ENCODE measurements around the gene ATP2B2. TPM values are rescaled to one million over a fixed set of nuclear protein-coding genes. Genes with fewer than 3 reads are reported as not detected.

The ATP2B2 gene
- total RNA-seq, 1 donor from 2014 or later = not detected

DNA sequence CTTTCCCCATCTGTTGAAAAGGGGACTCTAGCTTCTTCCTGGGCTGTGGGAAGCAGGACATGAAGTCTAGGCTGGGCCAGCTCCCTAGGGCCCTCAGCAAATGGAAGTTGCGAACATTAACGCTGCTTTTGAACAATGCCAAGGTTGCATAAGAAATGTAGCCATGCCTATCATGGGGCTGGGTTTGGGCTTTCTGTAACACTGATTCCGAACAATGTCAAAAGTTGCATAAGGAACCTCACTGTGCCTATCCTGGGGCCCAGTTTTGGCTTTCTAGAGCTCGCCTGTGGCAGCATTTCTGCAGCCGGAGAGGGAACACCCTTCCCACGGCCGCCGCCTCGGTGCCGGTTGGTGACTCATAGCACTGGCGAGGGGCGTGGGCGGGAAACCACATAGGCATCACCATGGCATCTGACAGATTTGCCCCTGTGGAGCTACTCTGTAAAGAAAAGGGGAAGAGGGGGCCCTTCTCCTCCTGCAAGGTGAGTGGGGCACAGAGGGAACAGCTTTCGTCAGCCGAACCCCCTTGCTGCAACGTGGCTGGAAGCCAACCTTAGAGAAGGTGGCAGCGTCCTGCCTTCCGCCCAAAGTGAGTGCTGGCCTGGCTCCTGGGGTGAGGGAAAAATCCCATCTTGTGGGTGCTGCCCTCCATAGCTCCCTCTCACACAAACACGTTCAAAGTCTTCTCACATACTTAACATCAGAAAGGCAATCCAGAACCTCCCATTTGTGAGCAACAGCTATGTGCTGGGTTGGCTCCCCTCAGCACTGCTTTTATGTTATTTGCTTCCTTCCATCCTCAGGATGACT, 46.6 kb upstream of the ATP2B2 start:
- Mint-ChIP-seq H3K4me1 (no peaks in the 10 kb centered on the region), H3K27ac (no peak overlapping the region), H3K4me3 (no peak overlapping the region), H3K27me3 (ENCODE audit: low read depth) (peaks cover 35% of the 10 kb centered on the region), H3K36me3 (no peaks in the 10 kb centered on the region), H3K9me3 (no peaks in the 10 kb centered on the region)
- DNase-seq (ENCODE audit: low spot score in 2 of 2, unreplicated experiment in 2 of 2) = no peak
- TF ChIP-seq, protein P1, sequence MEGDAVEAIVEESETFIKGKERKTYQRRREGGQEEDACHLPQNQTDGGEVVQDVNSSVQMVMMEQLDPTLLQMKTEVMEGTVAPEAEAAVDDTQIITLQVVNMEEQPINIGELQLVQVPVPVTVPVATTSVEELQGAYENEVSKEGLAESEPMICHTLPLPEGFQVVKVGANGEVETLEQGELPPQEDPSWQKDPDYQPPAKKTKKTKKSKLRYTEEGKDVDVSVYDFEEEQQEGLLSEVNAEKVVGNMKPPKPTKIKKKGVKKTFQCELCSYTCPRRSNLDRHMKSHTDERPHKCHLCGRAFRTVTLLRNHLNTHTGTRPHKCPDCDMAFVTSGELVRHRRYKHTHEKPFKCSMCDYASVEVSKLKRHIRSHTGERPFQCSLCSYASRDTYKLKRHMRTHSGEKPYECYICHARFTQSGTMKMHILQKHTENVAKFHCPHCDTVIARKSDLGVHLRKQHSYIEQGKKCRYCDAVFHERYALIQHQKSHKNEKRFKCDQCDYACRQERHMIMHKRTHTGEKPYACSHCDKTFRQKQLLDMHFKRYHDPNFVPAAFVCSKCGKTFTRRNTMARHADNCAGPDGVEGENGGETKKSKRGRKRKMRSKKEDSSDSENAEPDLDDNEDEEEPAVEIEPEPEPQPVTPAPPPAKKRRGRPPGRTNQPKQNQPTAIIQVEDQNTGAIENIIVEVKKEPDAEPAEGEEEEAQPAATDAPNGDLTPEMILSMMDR (IDR thresholded peaks at IDR 0.05; ENCODE audit: unreplicated experiment) = no peak

DNA sequence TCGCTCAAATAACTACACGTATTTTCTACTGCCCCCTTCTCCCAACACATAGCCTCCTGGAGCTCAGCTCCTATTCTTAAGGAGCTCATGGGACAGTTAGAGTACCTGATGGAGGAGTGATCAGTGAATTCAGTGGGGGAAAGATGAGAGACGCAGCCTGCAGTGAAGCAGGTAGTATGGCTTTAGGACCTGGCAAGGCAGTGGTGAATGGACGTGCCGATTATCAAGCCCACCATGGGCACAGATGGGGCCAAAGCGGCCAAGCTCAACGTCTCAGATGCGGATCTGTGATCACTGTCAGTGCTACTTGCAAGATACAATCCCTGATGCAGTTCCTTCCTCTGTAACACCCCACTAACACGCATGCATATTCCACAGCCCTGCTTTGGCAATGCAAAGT, 45.8 kb upstream of the ATP2B2 start:
- no peaks in the 10 kb centered on the region for H3K9me3 Mint-ChIP-seq
- H3K27ac Mint-ChIP-seq = no peak overlapping the region
- H3K36me3 Mint-ChIP-seq = no peaks in the 10 kb centered on the region
- peaks cover 33% of the 10 kb centered on the region for H3K27me3 Mint-ChIP-seq (ENCODE audit: low read depth)
- H3K4me1 Mint-ChIP-seq = no peaks in the 10 kb centered on the region
- no peak for DNase-seq (ENCODE audit: low spot score in 2 of 2, unreplicated experiment in 2 of 2)
- no peak overlapping the region for H3K4me3 Mint-ChIP-seq
- TF ChIP-seq, protein P1 (IDR thresholded peaks at IDR 0.05; ENCODE audit: unreplicated experiment) = no peak

DNA sequence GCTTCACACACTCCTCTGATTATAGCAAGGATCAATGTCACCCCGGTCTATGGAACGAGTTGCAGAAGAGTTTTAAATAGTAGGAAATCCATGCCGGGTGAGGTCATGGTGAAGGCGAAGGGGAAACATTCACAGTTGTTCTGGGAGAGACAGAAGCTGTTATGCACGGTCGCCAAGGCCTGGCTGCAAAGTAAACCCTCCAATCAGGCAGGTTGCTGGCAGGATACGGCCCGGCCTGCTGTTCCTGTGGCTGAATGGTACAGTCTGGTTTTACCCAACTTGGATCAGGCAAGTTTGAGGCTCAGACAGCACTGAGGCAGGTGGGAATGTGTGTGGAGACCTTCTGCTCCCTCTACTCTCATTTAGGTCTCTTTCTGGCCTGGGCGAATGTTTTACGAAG, 45.3 kb upstream of the ATP2B2 start:
- Mint-ChIP-seq H3K4me3 (no peak overlapping the region), H3K4me1 (no peaks in the 10 kb centered on the region), H3K27ac (no peak overlapping the region), H3K36me3 (no peaks in the 10 kb centered on the region), H3K27me3 (ENCODE audit: low read depth) (peaks cover 32% of the 10 kb centered on the region), H3K9me3 (no peaks in the 10 kb centered on the region)
- DNase-seq (ENCODE audit: low spot score in 2 of 2, unreplicated experiment in 2 of 2) = no peak
- TF ChIP-seq, protein P1 (IDR thresholded peaks at IDR 0.05; ENCODE audit: unreplicated experiment) = no peak

DNA sequence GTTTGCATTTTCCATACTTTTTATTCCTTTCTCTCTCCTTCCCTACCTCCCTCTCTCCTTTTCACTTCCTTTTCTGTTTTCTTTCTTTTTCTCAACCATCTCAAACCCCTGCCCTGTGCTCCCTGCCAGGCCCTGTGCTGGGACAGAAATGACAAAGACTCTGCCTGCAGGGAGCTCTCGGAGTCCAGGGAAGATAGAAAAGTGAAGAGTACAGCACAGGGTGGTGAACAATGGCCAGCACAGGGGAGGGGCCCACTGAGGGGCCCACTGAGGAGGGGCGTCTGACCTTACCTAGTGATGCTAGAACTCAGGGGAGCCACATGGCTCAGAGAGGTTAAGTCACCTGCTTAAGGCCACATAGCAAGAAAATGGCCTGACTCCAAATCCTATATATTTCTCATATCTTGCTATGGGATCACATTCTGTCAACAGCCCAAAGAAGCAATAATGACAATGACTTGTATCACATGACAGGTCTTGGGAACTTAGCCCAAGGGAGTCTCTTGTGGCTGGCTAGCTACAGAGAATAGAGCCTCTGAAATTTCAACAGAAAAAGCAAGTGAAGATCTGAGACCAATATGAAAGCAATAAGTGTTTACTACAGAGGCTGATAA, 44.3 kb upstream of the ATP2B2 start:
- H3K27ac Mint-ChIP-seq = no peak overlapping the region
- no peaks in the 10 kb centered on the region for H3K4me1 Mint-ChIP-seq
- TF ChIP-seq, protein P1 (IDR thresholded peaks at IDR 0.05; ENCODE audit: unreplicated experiment) = no peak
- H3K9me3 Mint-ChIP-seq = no peaks in the 10 kb centered on the region
- no peaks in the 10 kb centered on the region for H3K36me3 Mint-ChIP-seq
- no peak overlapping the region for H3K4me3 Mint-ChIP-seq
- H3K27me3 Mint-ChIP-seq (ENCODE audit: low read depth) = peaks cover 28% of the 10 kb centered on the region
- DNase-seq (ENCODE audit: low spot score in 2 of 2, unreplicated experiment in 2 of 2) = no peak

DNA sequence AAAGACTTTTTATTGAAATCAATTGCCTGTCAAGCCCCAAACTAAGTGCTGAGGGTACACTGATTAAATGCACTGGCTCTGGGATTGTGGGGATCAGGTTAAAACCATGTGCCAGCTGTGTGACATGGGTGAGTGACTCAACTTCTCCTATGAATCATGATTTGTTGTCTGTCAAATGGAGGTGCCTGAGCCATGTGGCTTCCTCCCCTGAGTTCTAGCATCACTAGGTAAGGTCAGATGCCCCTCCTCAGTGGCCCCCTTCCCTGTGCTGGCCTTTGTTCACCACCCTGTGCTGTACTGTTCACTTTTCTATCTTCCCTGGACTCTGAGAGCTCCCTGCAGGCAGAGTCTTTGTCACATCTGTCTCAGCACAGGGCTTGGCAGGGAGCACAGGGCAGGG, 43.6 kb upstream of the ATP2B2 start:
- H3K27me3 Mint-ChIP-seq (ENCODE audit: low read depth) = peaks cover 28% of the 10 kb centered on the region
- no peak for DNase-seq (ENCODE audit: low spot score in 2 of 2, unreplicated experiment in 2 of 2)
- no peaks in the 10 kb centered on the region for H3K4me1 Mint-ChIP-seq
- TF ChIP-seq, protein P1 (IDR thresholded peaks at IDR 0.05; ENCODE audit: unreplicated experiment) = no peak
- H3K4me3 Mint-ChIP-seq = no peak overlapping the region
- H3K27ac Mint-ChIP-seq = no peak overlapping the region
- no peaks in the 10 kb centered on the region for H3K36me3 Mint-ChIP-seq
- no peaks in the 10 kb centered on the region for H3K9me3 Mint-ChIP-seq
